HG02938 (cell line): ENCODE measurements around the gene COL19A1.
"Not testable (repeated sequence)": the region's sequence is repeated elsewhere in the genome, so short reads cannot be mapped to it uniquely, and the experiment has no call there.

ENCODE experiments used
- ATAC-seq: cut with Tn5 transposase; IDR thresholded peaks from one replicate; pipeline ENCODE4 v1.9.1; 2021; ENCODE audit warnings: mild to moderate bottlenecking, moderate library complexity; ENCODE audit not compliant: unreplicated experiment

The COL19A1 gene

GRCh38 chr6:69957985-69958559, 91.7 kb downstream of the COL19A1 start:
- ATAC-seq = no peak

- ATAC-seq = no peak
These were observed 92.6 kb downstream of the COL19A1 start for GRCh38 chr6:69958978-69959377.

- ATAC-seq = not testable (repeated sequence)
These were observed 99.6 kb downstream of the COL19A1 start for GRCh38 chr6:69965974-69966373.

- no peak for ATAC-seq
These were observed 106.8 kb downstream of the COL19A1 start for GRCh38 chr6:69973138-69973537.

GRCh38 chr6:69973763-69974162, 107.4 kb downstream of the COL19A1 start:
- ATAC-seq = no peak

- ATAC-seq = no peak
These were observed 107.8 kb downstream of the COL19A1 start for GRCh38 chr6:69974193-69974592.

- no peak for ATAC-seq
These were observed 110.3 kb downstream of the COL19A1 start for GRCh38 chr6:69976591-69977090.

GRCh38 chr6:69980624-69981023, 114.3 kb downstream of the COL19A1 start:
- no peak for ATAC-seq

GRCh38 chr6:69984506-69984905, 118.2 kb downstream of the COL19A1 start:
- no peak for ATAC-seq

GRCh38 chr6:69985180-69985579, 118.8 kb downstream of the COL19A1 start:
- peak; percentile 70 for ATAC-seq

GRCh38 chr6:69987550-69987949, 121.2 kb downstream of the COL19A1 start:
- ATAC-seq = no peak

- peak; percentile 45 for ATAC-seq
These were observed 122.2 kb downstream of the COL19A1 start for GRCh38 chr6:69988458-69989126.

- no peak for ATAC-seq
These were observed 127.9 kb downstream of the COL19A1 start for GRCh38 chr6:69994251-69994650.

- no peak for ATAC-seq
These were observed 141.8 kb downstream of the COL19A1 start for GRCh38 chr6:70008189-70008588.

- not testable (repeated sequence) for ATAC-seq
These were observed 144.0 kb downstream of the COL19A1 start for GRCh38 chr6:70010339-70010738.

GRCh38 chr6:70023201-70023600, 156.8 kb downstream of the COL19A1 start:
- not testable (repeated sequence) for ATAC-seq

GRCh38 chr6:70028246-70028645, 161.9 kb downstream of the COL19A1 start:
- ATAC-seq = no peak

- no peak for ATAC-seq
These were observed 162.6 kb downstream of the COL19A1 start for GRCh38 chr6:70028926-70029325.

- no peak for ATAC-seq
These were observed 167.4 kb downstream of the COL19A1 start for GRCh38 chr6:70033781-70034180.

GRCh38 chr6:70037445-70037844, 171.1 kb downstream of the COL19A1 start:
- no peak for ATAC-seq

- ATAC-seq = no peak
These were observed 174.4 kb downstream of the COL19A1 start for GRCh38 chr6:70040766-70041165.

- no peak for ATAC-seq
These were observed 175.1 kb downstream of the COL19A1 start for GRCh38 chr6:70041411-70041810.

GRCh38 chr6:70045413-70045812, 179.1 kb downstream of the COL19A1 start:
- no peak for ATAC-seq
